Neuronal stem cell (in vitro differentiated cells): ENCODE measurements around the gene CCDC92.

ENCODE experiments used
- DNase-seq: peaks from one replicate; pipeline ENCODE4 v3.0.0-alpha.2; 2013; ENCODE audit warnings: low spot score
- H2AFZ ChIP-seq: one replicate; pipeline ENCODE4 v1.6.1; 2013; ENCODE audit warnings: mild to moderate bottlenecking, low read length, inconsistent platforms
- H2AK5ac ChIP-seq: 2 replicates; pipeline ENCODE4 v1.6.1; 2013; ENCODE audit warnings: low read depth, mild to moderate bottlenecking, inconsistent platforms, low read length, moderate library complexity, mixed read lengths
- H2BK120ac ChIP-seq: 2 replicates; pipeline ENCODE4 v1.6.1; 2013; ENCODE audit warnings: low read depth, mild to moderate bottlenecking, inconsistent platforms, low read length, moderate library complexity, mixed read lengths
- H2BK12ac ChIP-seq: one replicate; pipeline ENCODE4 v1.6.1; 2013; ENCODE audit warnings: low read length, inconsistent platforms
- H2BK15ac ChIP-seq: 2 replicates; pipeline ENCODE4 v1.6.1; 2013; ENCODE audit warnings: mild to moderate bottlenecking, low read length, inconsistent platforms, mixed read lengths
- H2BK5ac ChIP-seq: one replicate; pipeline ENCODE4 v1.6.1; 2013; ENCODE audit warnings: inconsistent platforms, mild to moderate bottlenecking, low read length, moderate library complexity
- H3K14ac ChIP-seq: one replicate; pipeline ENCODE4 v1.6.1; 2013; ENCODE audit warnings: low read length, inconsistent platforms
- H3K18ac ChIP-seq: 2 replicates; pipeline ENCODE4 v1.6.1; 2013; ENCODE audit warnings: low read length, inconsistent platforms
- H3K23ac ChIP-seq: 2 replicates; pipeline ENCODE4 v1.6.1; 2013; ENCODE audit warnings: low read depth, mild to moderate bottlenecking, mixed read lengths, low read length, inconsistent platforms; ENCODE audit not compliant: poor library complexity
- H3K27ac ChIP-seq: replicated peaks from 3 replicates; pipeline ENCODE4 v1.5.1; 2013; ENCODE audit warnings: low read length, inconsistent platforms
- H3K27me3 ChIP-seq, 3 experiments: 2 replicates each; pipeline ENCODE4 v1.6.1; 2013; ENCODE audit warnings: low read length in 3 of 3, mild to moderate bottlenecking in 2 of 3, inconsistent platforms in 1 of 3, low read depth in 1 of 3, mixed read lengths in 1 of 3, moderate library complexity in 1 of 3; ENCODE audit not compliant: control insufficient read depth in 3 of 3, insufficient read depth in 3 of 3
- H3K36me3 ChIP-seq, 2 donors: replicated peaks in 1 of 2; 2 replicates each; pipeline ENCODE4 v1.6.1; 2013; ENCODE audit warnings: low read length in 2 of 2; ENCODE audit not compliant: control insufficient read depth in 2 of 2, insufficient read depth in 2 of 2
- H3K4ac ChIP-seq: 2 replicates; pipeline ENCODE4 v1.6.1; 2013; ENCODE audit warnings: inconsistent platforms, mild to moderate bottlenecking, low read length, moderate library complexity
- H3K4me1 ChIP-seq, 2 donors: 1 replicate in 1 of 2; 2 replicates in 1 of 2; pipeline ENCODE4 v1.6.1; 2013; ENCODE audit warnings: low read length in 2 of 2, low read depth in 1 of 2; ENCODE audit not compliant: control insufficient read depth in 2 of 2, insufficient read depth in 1 of 2
- H3K4me2 ChIP-seq: one replicate; pipeline ENCODE4 v1.6.1; 2013; ENCODE audit warnings: mild to moderate bottlenecking, low read length, inconsistent platforms; ENCODE audit not compliant: insufficient read depth, poor library complexity, severe bottlenecking
- H3K4me3 ChIP-seq, 2 donors: 2 replicates each; pipeline ENCODE4 v1.5.1; 2013; ENCODE audit warnings: low read length in 2 of 2, mild to moderate bottlenecking in 2 of 2, inconsistent platforms in 1 of 2, moderate library complexity in 1 of 2
- H3K79me1 ChIP-seq: one replicate; pipeline ENCODE4 v1.6.1; 2013; ENCODE audit warnings: low read depth, mild to moderate bottlenecking, inconsistent platforms, low read length, moderate library complexity
- H3K9ac ChIP-seq: one replicate; pipeline ENCODE4 v1.6.1; 2013; ENCODE audit warnings: mild to moderate bottlenecking, low read depth, low read length, inconsistent platforms; ENCODE audit not compliant: poor library complexity
- H3K9me3 ChIP-seq, 2 donors: replicated peaks in 1 of 2; 2 replicates each; pipeline versions ENCODE3 to v1.6.1; 2013; ENCODE audit warnings: low read length in 2 of 2, mild to moderate bottlenecking in 2 of 2, inconsistent platforms in 1 of 2, low read depth in 1 of 2, mixed read lengths in 1 of 2, moderate library complexity in 1 of 2; ENCODE audit not compliant: control insufficient read depth in 2 of 2, insufficient read depth in 1 of 2
- H4K8ac ChIP-seq: one replicate; pipeline ENCODE4 v1.6.1; 2013; ENCODE audit warnings: low read depth, mild to moderate bottlenecking, inconsistent platforms, low read length, moderate library complexity
- H4K91ac ChIP-seq: one replicate; pipeline ENCODE4 v1.6.1; 2013; ENCODE audit warnings: low read length, low read depth, mild to moderate bottlenecking, inconsistent platforms; ENCODE audit not compliant: poor library complexity
- WGBS, 2 donors: extraction: QIAGEN DNeasy Blood & Tissue Kit; methylation state at CpG; one replicate each; pipeline ENCODE4 v1.1.7; 2013; ENCODE audit warnings: missing lambda C conversion rate in 2 of 2, mixed read lengths in 1 of 2; ENCODE audit not compliant: insufficient read length in 2 of 2, insufficient replicate concordance in 1 of 2; ENCODE audit errors: extremely low coverage in 2 of 2; 5-methylcytosine and 5-hydroxymethylcytosine counted together

Gene CCDC92

GRCh38 chr12:124019115-124019514, 46.5 kb upstream of the CCDC92 start:
- H3K14ac ChIP-seq, result no peak overlapping the region
- peaks cover 0 to 18% of the 10 kb centered on the region in 2 donors for H3K36me3 ChIP-seq
- H2AFZ ChIP-seq, result no peak overlapping the region
- no peak overlapping the region for H3K4me3 ChIP-seq
- no peak overlapping the region for H3K4me2 ChIP-seq
- no peaks in the 10 kb centered on the region for H3K27me3 ChIP-seq
- no peak overlapping the region for H4K91ac ChIP-seq
- no peak overlapping the region for H2BK120ac ChIP-seq
- no peak overlapping the region for H2BK12ac ChIP-seq
- H3K23ac ChIP-seq, result no peak overlapping the region
- H3K4ac ChIP-seq, result no peak overlapping the region
- peaks cover 0 to 2% of the 10 kb centered on the region in 2 donors for H3K4me1 ChIP-seq
- H3K18ac ChIP-seq, result no peak overlapping the region
- H2BK15ac ChIP-seq, result no peak overlapping the region
- no peak overlapping the region for H2BK5ac ChIP-seq
- no peak overlapping the region for H2AK5ac ChIP-seq
- peaks cover 0 to 2% of the 10 kb centered on the region in 2 donors for H3K9me3 ChIP-seq
- H3K9ac ChIP-seq, result no peak overlapping the region
- no peak overlapping the region for H4K8ac ChIP-seq
- no peaks in the 10 kb centered on the region for H3K79me1 ChIP-seq
- DNase-seq, result no peak
- H3K27ac ChIP-seq, result no peak overlapping the region

GRCh38 chr12:124018539-124018938, 45.9 kb upstream of the CCDC92 start:
- Histone ChIP-seq H2AK5ac (no peak overlapping the region), H3K9me3 (peaks cover 0 to 2% of the 10 kb centered on the region in 2 donors), H3K36me3 (peaks cover 0 to 23% of the 10 kb centered on the region in 2 donors), H3K79me1 (no peaks in the 10 kb centered on the region), H3K23ac (no peak overlapping the region), H3K4me2 (no peak overlapping the region), H3K4me1 (peaks cover 0 to 2% of the 10 kb centered on the region in 2 donors), H3K27me3 (no peaks in the 10 kb centered on the region), H3K4me3 (no peak overlapping the region), H2BK120ac (no peak overlapping the region), H2BK5ac (no peak overlapping the region), H3K18ac (no peak overlapping the region), H3K9ac (no peak overlapping the region), H4K8ac (no peak overlapping the region), H3K14ac (no peak overlapping the region), H2BK12ac (no peak overlapping the region), H3K4ac (no peak overlapping the region), H2BK15ac (no peak overlapping the region), H3K27ac (no peak overlapping the region), H2AFZ (no peak overlapping the region), H4K91ac (no peak overlapping the region)
- no CpG with 5 or more reads among the region's 2 CpGs for WGBS, 2 donors
- DNase-seq, result no peak

- Histone ChIP-seq H3K27ac (no peak overlapping the region), H3K4ac (no peak overlapping the region), H2AFZ (no peak overlapping the region), H3K27me3 (no peaks in the 10 kb centered on the region), H2BK15ac (no peak overlapping the region), H4K91ac (no peak overlapping the region), H3K79me1 (no peaks in the 10 kb centered on the region), H2BK120ac (no peak overlapping the region), H3K23ac (no peak overlapping the region), H3K14ac (no peak overlapping the region), H3K9me3 (peaks cover 0 to 1% of the 10 kb centered on the region in 2 donors), H2AK5ac (no peak overlapping the region), H3K4me2 (no peak overlapping the region), H3K4me1 (peaks cover 0 to 2% of the 10 kb centered on the region in 2 donors), H3K9ac (no peak overlapping the region), H3K18ac (no peak overlapping the region), H3K4me3 (no peak overlapping the region), H4K8ac (no peak overlapping the region), H2BK12ac (no peak overlapping the region), H2BK5ac (no peak overlapping the region), H3K36me3 (peaks cover 8 to 38% of the 10 kb centered on the region in 2 donors)
- no CpG with 5 or more reads among the region's 2 CpGs for WGBS, 2 donors
- no peak for DNase-seq
These were observed 44.4 kb upstream of the CCDC92 start for GRCh38 chr12:124017064-124017463.

- no peak overlapping the region for H3K4me3 ChIP-seq
- no peaks in the 10 kb centered on the region for H3K79me1 ChIP-seq
- no peak overlapping the region for H2BK120ac ChIP-seq
- no peak overlapping the region for H3K9ac ChIP-seq
- H3K36me3 ChIP-seq, result peaks cover 14 to 50% of the 10 kb centered on the region in 2 donors
- no peak overlapping the region for H3K27ac ChIP-seq
- DNase-seq, result no peak
- WGBS, 2 donors, result no CpG with 5 or more reads among the region's 13 CpGs
- no peak overlapping the region for H3K18ac ChIP-seq
- no peak overlapping the region for H2AFZ ChIP-seq
- H2AK5ac ChIP-seq, result no peak overlapping the region
- H3K27me3 ChIP-seq, result no peaks in the 10 kb centered on the region
- H3K4ac ChIP-seq, result no peak overlapping the region
- no peak overlapping the region for H4K91ac ChIP-seq
- no peak overlapping the region for H2BK15ac ChIP-seq
- no peak overlapping the region for H4K8ac ChIP-seq
- no peak overlapping the region for H2BK5ac ChIP-seq
- H3K4me2 ChIP-seq, result no peak overlapping the region
- H3K9me3 ChIP-seq, result no peaks in the 10 kb centered on the region
- no peak overlapping the region for H2BK12ac ChIP-seq
- H3K4me1 ChIP-seq, result peaks cover 0 to 2% of the 10 kb centered on the region in 2 donors
- no peak overlapping the region for H3K23ac ChIP-seq
- no peak overlapping the region for H3K14ac ChIP-seq
These were observed 43.1 kb upstream of the CCDC92 start for GRCh38 chr12:124015494-124016461.
